ENCODE data around the gene GRP. TPM values are rescaled to one million over a fixed set of nuclear protein-coding genes. Genes with fewer than 3 reads are reported as not detected.

Gene GRP
- total and polyA plus RNA-seq, 2 of the 4 experiments (the other 2 are of a cell fraction) = not detected

DNA sequence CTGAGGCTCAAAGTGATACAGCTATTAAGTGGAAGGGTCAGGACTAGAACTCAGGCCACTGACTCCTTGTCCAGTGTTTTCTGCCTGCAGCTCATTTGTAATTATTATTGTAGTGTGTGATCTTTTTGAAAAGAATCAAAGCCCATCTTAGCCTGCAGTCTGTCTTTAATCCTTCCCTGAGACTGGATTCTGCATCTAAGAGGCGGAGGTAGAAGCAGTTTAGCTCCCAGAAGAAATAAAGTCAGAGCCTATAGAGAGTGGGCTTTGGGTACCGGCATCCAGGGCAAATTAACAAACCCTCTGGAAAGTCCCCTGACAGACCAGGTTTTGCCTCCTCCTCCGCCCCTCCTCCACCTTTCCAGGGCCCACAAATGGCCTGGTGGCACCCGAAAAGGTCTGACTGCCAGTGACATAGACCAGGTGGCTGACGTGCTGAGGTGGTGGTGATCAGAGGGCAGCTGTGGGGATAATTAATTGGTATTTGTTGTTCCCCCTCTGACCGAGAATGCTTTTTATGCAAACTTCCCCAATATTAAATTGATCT, 55.5 kb downstream of the GRP start:
- CTCF ChIA-PET = interaction anchor here (0.6 to 1.1 kb wide), 3 partner anchors 12 to 127 kb away, joined by 3 to 4 read pairs (median 3); no protein-coding TSS in a partner anchor

More for the DNA sequence above, 55.5 kb downstream of the GRP start:
- Histone ChIP-seq H3K4ac (ENCODE audit: low read depth, low read length) (no peak overlapping the region), H2BK120ac (ENCODE audit: low read depth, low read length) (no peak overlapping the region), H3K56ac (ENCODE audit: extremely low read depth, insufficient read depth, low read length) (no peak overlapping the region), H2AK9ac (replicated peaks; ENCODE audit: low read depth, low read length, poor library complexity) (no peak overlapping the region), H3K36me3 (ENCODE audit: control insufficient read depth, insufficient read depth, low read length) (no peaks in the 10 kb centered on the region), H3K9ac (ENCODE audit: low read depth, low read length) (no peak overlapping the region), H2AK5ac (ENCODE audit: low read depth, low read length) (no peak overlapping the region), H4K8ac (ENCODE audit: low read depth in 2 of 2, low read length in 2 of 2) (no peak overlapping the region), H3K27ac (ENCODE audit: insufficient read depth, low read length) (no peak overlapping the region), H3K4me2 (ENCODE audit: low read depth, low read length) (no peak overlapping the region), H3K4me1 (ENCODE audit: control insufficient read depth, insufficient read depth, low read length) (no peaks in the 10 kb centered on the region), H3K23ac (ENCODE audit: low read depth, low read length) (no peak overlapping the region), H2BK15ac (ENCODE audit: low read depth, low read length) (no peak overlapping the region), H3K79me1 (ENCODE audit: low read depth in 1 of 2, low read length in 2 of 2) (no peaks in the 10 kb centered on the region), H4K91ac (ENCODE audit: insufficient read depth, low read depth, low read length) (no peak overlapping the region), H4K5ac (ENCODE audit: low read depth, low read length) (no peak overlapping the region), H3K18ac (ENCODE audit: low read depth, low read length) (no peak overlapping the region), H3K27me3 (ENCODE audit: control insufficient read depth, insufficient read depth, low read length) (peaks cover 91% of the 10 kb centered on the region), H2BK20ac (ENCODE audit: low read depth, low read length) (no peak overlapping the region), H3K14ac (replicated peaks; ENCODE audit: low read depth, low read length) (no peak overlapping the region), H2BK5ac (ENCODE audit: low read depth, low read length, poor library complexity, severe bottlenecking) (no peak overlapping the region), H2AFZ (replicated peaks; ENCODE audit: low read length, poor library complexity) (no peak overlapping the region), H3K9me3 (ENCODE audit: control insufficient read depth, insufficient read depth, low read length) (peaks cover 16% of the 10 kb centered on the region), H4K20me1 (ENCODE audit: insufficient read depth, low read length) (0 out of 2 replicates have a peak, but pooled peaks cover 3% of the 10 kb centered on the region), H3K4me3 (ENCODE audit: insufficient read depth, low read depth, low read length) (no peak overlapping the region), H3K9me1 (ENCODE audit: insufficient read depth, low read length) (no peaks in the 10 kb centered on the region)
- in situ Hi-C loops (cut with MboI; ENCODE audit: low sequenced_read_pairs) = no loop called here
- intact Hi-C loops (cut with micrococcal nuclease) = no loop called here
- POLR2A ChIA-PET (ENCODE audit: unreplicated experiment) = no interaction called here
- ATAC-seq (ENCODE audit: low read depth) (no peak), DNase-seq (no peak)
- no TSS peak for BruUV-seq (replicated peaks)
- WGBS, 2 experiments (ENCODE audit: extremely low coverage in 2 of 2, insufficient read length in 1 of 2) = no CpG with 5 or more reads among the region's 6 CpGs
- dilution Hi-C loops (cut with HindIII; ENCODE audit: low sequenced_read_pairs, unreplicated experiment) = no loop called here
- TF ChIP-seq NFE2L2 (IDR thresholded peaks at IDR 0.05; ENCODE audit: low read depth, low read length) = no peak
- TF ChIP-seq POLR2A (IDR thresholded peaks at IDR 0.05; ENCODE audit: low read depth, low read length) = no peak
